Right cardiac atrium (tissue), 5 donors: ENCODE results near the gene WDR33. TPM values are rescaled to one million over a fixed set of nuclear protein-coding genes. Genes with fewer than 3 reads are reported as not detected.
A peak's percentile ranks its signal among the peaks of the same experiment; 100 is the strongest.
"Not testable (repeated sequence)": the region's sequence is repeated elsewhere in the genome, so short reads cannot be mapped to it uniquely, and the experiment has no call there.

ENCODE experiments used
- ATAC-seq, 2 donors: fragments of 200-7000 bp; cut with Tn5 transposase; one replicate each; pipeline versions ENCODE4 v1.8.0 to v1.9.1; 2020; ENCODE audit warnings: moderate library complexity in 2 of 2, mild to moderate bottlenecking in 1 of 2
- DNase-seq, 3 donors: peaks; one replicate each; pipeline ENCODE4 v3.0.0-alpha.2; 2020
- H3K27ac ChIP-seq: one replicate; pipeline ENCODE4 v1.5.1; 2013; ENCODE audit warnings: mild to moderate bottlenecking, low read length, control low read depth, moderate library complexity
- H3K27me3 ChIP-seq: one replicate; pipeline ENCODE4 v1.6.1; 2013; ENCODE audit not compliant: control insufficient read depth, insufficient read depth
- H3K4me1 ChIP-seq: one replicate; pipeline ENCODE4 v1.6.1; 2013; ENCODE audit warnings: low read length; ENCODE audit not compliant: control insufficient read depth, insufficient read depth
- H3K4me3 ChIP-seq: one replicate; pipeline ENCODE4 v1.5.1; 2013; ENCODE audit warnings: low read length, control low read depth
- H3K9me3 ChIP-seq: one replicate; pipeline ENCODE4 v1.6.1; 2013; ENCODE audit warnings: low read length; ENCODE audit not compliant: control insufficient read depth
- WGBS: extraction: QIAGEN DNeasy Blood & Tissue Kit; methylation state at CpG from one replicate; pipeline ENCODE4 v1.1.7; 2013; 5-methylcytosine and 5-hydroxymethylcytosine counted together
- intact Hi-C, 4 donors: fragments of 100-400 bp; cut with DNase I; formaldehyde crosslinking; loops; one replicate each; pipeline versions ENCODE4 v1.11.0 to v1.14.0; 2022 to 2023
- polyA plus RNA-seq: library from polyadenylated mRNA; stranded (reverse); fragments of 200-250 nt; gene quantifications from one replicate; pipeline ENCODE4 v1.2.3, GENCODE V29; 2013
- total RNA-seq, 4 donors: library from RNA; stranded (reverse); fragmentation: NEBNext Ultra II Directional; extraction: Animal tissue kit (Norgen Biotek cat#: 25700); gene quantifications; one replicate each; pipeline ENCODE4 v1.2.1, GENCODE V29; 2021
- donor health status: healthy with polysubstance abuse.
- donor health status: DM: no; HTN: yes; CAD: no.
- donor health status: DM: no; HTN: no; CAD: no.
- donor health status: DM: no; HTN: yes; CAD: no; lungs with severe emphysema.
- donor health status: DM: yes; HTN: yes; CAD: no.

WDR33 gene
- total and polyA plus RNA-seq, 5 donors = 12.7 to 45.7 (median 40.9) TPM

DNA sequence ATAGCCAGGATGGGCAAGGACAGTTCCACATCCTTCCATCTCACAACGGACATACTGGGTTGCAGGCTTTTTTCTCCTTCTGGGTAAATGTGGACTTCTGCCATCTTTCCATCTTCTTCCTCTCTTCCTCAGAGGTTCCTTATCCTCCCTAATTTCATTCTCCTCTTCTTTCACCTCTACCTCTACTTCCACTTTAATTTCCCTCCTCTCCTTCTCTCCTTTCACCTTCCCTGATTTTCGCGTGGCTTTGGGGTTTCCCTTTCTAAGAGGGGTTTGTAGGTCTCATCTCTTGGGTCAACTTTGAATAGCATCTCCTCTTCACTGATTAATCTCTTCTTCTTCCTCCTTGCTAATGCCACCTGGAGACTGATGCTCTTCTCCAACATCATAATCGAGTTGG, 29.9 kb upstream of the WDR33 start:
- H3K4me3 ChIP-seq = no peak overlapping the region
- H3K4me1 ChIP-seq = no peaks in the 10 kb centered on the region
- intact Hi-C loops = no loop called here
- DNase-seq (no peak), ATAC-seq (no peak)
- WGBS = 89% methylated on average over 4 of the region's 4 CpGs
- H3K27ac ChIP-seq = no peak overlapping the region
- H3K9me3 ChIP-seq = no peaks in the 10 kb centered on the region
- H3K27me3 ChIP-seq = no peaks in the 10 kb centered on the region

DNA sequence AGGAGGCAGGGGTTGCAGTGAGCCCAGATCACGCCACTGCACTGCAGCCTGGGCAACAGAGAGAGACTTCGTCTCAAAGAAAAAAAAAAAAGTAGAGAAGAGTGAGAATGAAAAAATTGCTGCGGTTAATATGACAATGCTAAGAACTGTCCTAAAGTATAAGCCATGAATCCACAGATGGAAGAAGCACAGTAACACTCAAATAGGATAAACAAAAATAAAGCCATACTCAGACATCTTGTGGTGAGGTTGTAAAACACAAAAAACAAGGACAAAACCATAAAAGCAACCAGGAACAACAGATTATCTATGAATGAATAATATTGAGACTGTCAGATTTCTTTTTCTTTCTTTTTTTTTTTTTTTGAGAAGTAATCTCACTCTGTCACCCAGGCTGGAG, 24.0 kb upstream of the WDR33 start:
- Histone ChIP-seq H3K4me3 (no peak overlapping the region), H3K27me3 (no peaks in the 10 kb centered on the region), H3K4me1 (no peaks in the 10 kb centered on the region), H3K27ac (no peak overlapping the region), H3K9me3 (no peaks in the 10 kb centered on the region)
- DNase-seq (no peak), ATAC-seq (no peak)
- intact Hi-C loops = no loop called here
- WGBS = 62% methylated on average over 3 of the region's 3 CpGs

DNA sequence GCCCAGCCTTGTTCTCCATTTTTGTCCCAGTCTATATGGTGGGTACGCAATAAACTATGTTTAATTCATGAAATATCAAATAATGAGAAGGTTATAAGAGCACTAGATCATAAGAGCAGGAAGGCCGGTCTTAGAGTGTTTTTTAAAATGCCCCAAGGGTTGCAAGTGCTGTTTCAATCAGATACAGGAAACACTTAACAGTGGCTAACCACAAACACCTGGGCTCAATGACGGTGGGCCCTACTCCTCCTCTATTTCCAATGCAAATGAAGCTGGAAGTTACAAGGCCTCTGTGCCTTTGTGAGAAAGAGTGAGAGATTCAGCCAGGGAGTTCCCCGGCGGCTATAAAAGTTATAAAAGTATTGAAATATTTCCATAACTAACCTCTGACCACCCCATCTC, 18.9 kb upstream of the WDR33 start:
- WGBS = 71% methylated on average over 5 of the region's 5 CpGs
- intact Hi-C loops = no loop called here
- Histone ChIP-seq H3K27ac (no peak overlapping the region), H3K9me3 (no peaks in the 10 kb centered on the region), H3K27me3 (no peaks in the 10 kb centered on the region), H3K4me1 (no peaks in the 10 kb centered on the region), H3K4me3 (no peak overlapping the region)
- no peak for DNase-seq
- ATAC-seq = no peak

DNA sequence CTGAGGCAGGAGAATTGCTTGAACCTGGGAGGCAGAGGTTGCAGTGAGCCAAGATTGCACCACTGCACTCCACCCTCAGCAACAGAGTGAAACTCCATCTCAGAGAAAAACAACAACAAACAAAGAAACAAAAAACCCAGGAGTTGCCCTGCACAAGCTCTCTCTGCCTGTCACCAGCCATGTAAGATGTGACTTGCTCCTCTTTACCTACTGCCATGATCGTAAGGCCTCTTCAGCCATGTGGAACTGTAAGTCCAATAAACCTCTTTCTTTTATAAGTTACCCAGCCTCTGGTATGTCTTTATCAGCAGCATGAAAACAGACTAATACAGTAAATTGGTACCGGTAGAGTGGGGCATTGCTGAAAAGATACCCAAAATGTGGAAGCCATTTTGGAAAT, 15.7 kb upstream of the WDR33 start:
- H3K27ac ChIP-seq, intact Hi-C loops, H3K27me3 ChIP-seq, ATAC-seq, H3K9me3 ChIP-seq, H3K4me3 ChIP-seq, H3K4me1 ChIP-seq, DNase-seq: not testable (repeated sequence)
- over 99% methylated on average over 2 of the region's 2 CpGs for WGBS

DNA sequence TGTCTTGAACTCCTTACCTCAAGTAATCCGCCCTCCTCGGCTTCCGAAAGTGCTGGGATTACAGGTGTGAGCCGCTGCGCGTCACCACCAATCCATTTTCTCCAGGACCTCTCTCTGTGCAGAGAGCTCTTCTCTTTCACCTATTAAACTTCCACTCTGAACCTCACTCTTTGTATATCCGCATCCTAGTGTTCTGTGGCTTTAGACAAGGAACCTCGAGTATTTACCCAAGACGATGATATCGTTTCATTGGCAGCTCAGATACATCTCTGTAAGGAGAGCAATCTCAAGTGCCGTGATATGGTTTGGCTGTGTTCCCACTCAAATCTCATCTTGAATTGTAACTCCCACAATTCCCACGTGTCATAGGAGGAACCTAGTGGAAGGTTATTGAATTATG, 15.1 kb upstream of the WDR33 start:
- ATAC-seq (no peak), DNase-seq (no peak)
- WGBS = 64% methylated on average over 12 of the region's 12 CpGs
- H3K27me3 ChIP-seq = no peaks in the 10 kb centered on the region
- no peak overlapping the region for H3K27ac ChIP-seq
- no peak overlapping the region for H3K4me3 ChIP-seq
- H3K4me1 ChIP-seq = no peaks in the 10 kb centered on the region
- intact Hi-C loops = no loop called here
- no peaks in the 10 kb centered on the region for H3K9me3 ChIP-seq

DNA sequence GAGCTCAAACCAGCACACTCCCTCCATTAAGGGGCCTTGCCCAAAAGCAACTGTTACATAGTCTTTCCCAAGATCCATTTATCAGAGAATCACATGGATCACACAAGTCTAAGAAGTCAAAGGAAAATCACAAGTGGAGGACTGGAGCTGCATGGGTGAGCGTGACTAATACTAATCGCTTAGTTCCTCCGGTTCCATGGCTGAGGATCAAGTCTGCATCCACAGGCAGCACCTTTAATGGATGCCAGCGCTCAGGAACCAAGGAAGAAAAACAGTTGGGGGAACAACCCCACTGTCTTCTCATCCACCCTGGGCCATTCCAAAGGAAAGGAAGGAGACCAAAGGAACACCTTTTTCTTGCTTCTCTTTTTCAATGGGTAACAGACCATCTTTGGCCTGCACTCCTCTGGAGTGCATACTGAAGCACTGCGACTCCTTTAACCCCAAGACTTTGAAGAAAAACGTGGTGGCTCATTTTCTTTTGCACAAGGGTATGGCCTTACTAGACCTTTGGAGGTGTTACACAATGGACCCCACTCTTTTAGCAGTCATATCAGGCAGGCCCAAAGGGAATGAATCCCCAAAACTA, 9.2 kb upstream of the WDR33 start:
- no peak for DNase-seq
- Histone ChIP-seq H3K4me1 (no peaks in the 10 kb centered on the region), H3K4me3 (no peak overlapping the region), H3K9me3 (peaks cover 5% of the 10 kb centered on the region), H3K27me3 (no peaks in the 10 kb centered on the region), H3K27ac (no peak overlapping the region)
- WGBS = 80% methylated on average over 6 of the region's 6 CpGs
- ATAC-seq = no peak
- intact Hi-C loops = no loop called here

DNA sequence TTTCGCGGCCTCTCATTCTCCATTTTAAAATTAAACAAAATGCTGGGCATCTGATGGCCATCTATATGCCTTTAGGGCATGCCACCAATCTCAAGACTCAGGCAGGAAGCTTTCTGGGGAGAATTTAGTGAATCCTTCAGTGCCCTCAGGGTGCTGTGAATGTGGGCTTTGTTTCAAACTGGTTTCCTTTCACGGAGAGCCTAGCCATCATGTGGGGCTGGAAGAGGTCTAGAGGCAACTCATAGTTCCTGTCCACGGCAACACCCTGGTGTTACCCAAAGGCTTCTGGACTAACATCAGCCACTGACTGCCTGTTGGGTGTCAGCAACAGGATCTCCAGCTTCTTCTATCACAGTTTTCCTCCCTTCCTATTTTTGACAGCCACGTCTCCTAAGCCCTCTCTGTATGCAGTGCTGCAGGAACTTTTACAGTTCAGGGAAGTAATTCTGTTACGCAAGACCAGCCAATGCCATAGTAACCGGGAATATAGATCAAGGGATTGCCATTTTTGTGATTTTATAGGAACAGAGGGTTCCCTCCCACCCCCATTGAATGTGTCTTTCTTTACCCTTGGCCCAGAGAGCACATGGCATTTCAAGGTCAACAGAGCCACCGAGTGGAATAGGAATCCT, 7.9 kb upstream of the WDR33 start:
- Histone ChIP-seq H3K4me3 (no peak overlapping the region), H3K9me3 (peaks cover 5% of the 10 kb centered on the region), H3K27ac (no peak overlapping the region), H3K27me3 (no peaks in the 10 kb centered on the region), H3K4me1 (no peaks in the 10 kb centered on the region)
- WGBS = 76% methylated on average over 8 of the region's 8 CpGs
- intact Hi-C loops = no loop called here
- DNase-seq = no peak
- ATAC-seq = no peak

DNA sequence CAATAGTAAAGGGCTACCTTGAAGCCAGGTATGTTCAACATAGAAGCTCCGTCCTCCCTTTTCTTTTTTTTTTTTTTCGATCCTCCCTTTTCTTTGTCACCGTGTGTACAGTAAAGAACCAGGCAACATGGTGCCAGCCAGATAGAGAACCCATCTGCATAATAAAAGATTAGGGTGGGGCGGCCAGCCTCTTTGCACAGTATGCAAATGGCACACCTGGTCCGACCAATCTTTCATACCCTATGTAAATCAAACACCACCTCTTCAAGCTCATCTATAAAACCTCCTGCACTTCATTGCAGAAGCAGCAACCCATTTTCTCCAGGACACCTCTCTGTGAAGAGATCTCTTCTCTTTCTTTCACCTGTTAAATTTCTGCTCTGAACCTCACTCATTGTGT, 7.3 kb upstream of the WDR33 start:
- Histone ChIP-seq H3K9me3 (peaks cover 5% of the 10 kb centered on the region), H3K27me3 (no peaks in the 10 kb centered on the region), H3K27ac (no peak overlapping the region), H3K4me3 (no peak overlapping the region), H3K4me1 (no peaks in the 10 kb centered on the region)
- ATAC-seq (no peak), DNase-seq (no peak)
- 75% methylated on average over 5 of the region's 5 CpGs for WGBS
- intact Hi-C loops = no loop called here

DNA sequence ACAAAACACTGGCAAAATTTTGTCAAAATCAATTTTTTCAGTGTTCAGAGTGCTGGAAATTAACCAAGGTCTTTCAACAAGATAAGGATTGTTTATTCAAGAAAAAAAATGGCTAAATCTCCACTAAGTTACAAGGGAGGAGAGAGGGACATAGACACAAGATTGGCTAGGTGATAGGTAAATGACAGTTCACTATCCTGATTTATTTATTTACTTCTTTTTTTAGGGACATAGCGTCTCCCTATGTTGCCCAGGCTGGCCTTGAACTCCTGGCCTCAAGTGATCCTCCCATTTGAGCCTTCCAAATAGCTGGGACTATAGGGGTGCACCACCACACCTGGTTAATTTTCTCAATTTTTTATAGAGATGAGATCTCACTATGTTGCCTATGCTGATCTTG, 3.7 kb upstream of the WDR33 start:
- DNase-seq (no peak), ATAC-seq (no peak)
- no peaks in the 10 kb centered on the region for H3K27me3 ChIP-seq
- no peak overlapping the region for H3K27ac ChIP-seq
- H3K4me3 ChIP-seq = no peak overlapping the region
- H3K9me3 ChIP-seq = no peaks in the 10 kb centered on the region
- H3K4me1 ChIP-seq = no peaks in the 10 kb centered on the region
- intact Hi-C loops = no loop called here
- WGBS = 96% methylated on average over 1 of the region's 1 CpG

DNA sequence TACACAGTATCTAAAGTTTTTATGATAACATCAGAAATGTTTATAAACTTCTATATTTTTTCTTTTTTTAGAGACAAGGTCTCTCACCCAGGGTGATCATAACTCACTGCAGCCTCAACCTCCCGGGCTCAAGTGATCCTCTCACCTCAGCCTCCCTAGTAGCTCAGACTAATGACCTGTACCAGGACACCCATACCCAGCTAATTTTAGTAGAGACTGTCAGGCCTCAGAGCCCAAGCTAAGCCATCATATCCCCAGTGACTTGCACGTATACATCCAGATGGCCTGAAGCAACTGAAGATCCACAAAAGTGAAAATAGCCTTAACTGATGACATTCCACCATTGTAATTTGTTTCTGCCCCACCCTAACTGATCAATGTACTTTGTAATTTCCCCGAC, 1.5 kb upstream of the WDR33 start:
- ATAC-seq, intact Hi-C loops, H3K27me3 ChIP-seq, H3K4me3 ChIP-seq, DNase-seq, H3K4me1 ChIP-seq, H3K9me3 ChIP-seq, H3K27ac ChIP-seq: not testable (repeated sequence)
- WGBS = 96% methylated on average over 3 of the region's 3 CpGs

DNA sequence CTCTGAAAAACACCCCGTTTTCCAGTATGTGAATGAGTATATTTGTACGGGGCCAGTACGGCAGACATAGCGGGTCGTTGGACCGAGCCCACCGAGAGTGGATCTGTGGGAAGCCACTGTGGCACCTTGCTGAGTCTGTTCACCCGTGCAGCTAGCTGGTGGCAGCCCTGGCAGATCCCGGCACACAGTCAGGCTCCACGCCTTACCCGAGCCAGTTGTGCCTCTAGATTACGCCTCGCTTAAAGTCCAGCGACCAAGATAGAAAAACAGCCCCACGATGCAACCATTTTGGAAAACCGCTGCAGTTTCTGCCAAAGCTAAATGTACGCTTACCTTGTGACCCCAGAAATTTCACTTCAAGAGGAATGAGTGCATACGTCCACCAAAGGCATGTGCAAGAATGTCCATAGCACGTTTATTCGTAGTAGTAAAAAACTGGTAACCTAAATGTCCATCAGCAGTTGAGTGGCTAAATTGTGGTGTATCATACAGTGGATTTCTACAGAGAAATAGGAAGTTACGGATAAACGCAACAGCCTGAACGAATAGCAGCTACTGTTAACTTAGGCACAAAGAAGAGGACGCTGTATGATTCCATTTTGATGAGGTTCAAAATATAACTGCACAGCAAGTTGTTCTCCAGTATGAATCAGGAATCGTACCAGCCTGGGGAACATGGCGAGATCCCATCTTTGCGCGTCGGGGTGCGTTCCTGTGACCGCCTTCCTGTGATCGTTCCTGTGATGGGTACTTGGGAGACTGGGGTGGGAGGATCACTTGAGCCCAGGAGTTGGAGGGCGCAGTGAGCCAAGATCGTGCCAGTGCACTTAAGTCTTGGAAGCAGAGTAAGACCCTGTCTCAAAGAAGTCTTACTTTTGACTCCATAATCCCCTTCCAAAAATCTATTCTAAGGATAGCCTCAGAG, 688 bp upstream of the WDR33 start:
- Histone ChIP-seq H3K27me3 (no peaks in the 10 kb centered on the region), H3K27ac (peak overlapping the region; percentile 74), H3K4me3 (peak overlapping the region; percentile 84), H3K9me3 (no peaks in the 10 kb centered on the region), H3K4me1 (peaks cover 2% of the 10 kb centered on the region)
- WGBS = 40% methylated on average over 34 of the region's 34 CpGs
- ATAC-seq (peak; percentile 44 to 48), DNase-seq (peak; percentile 35 to 66 (median 63))
- intact Hi-C loops = no loop called here
